ENCODE data around the gene ERMARD. TPM values are rescaled to one million over a fixed set of nuclear protein-coding genes. Genes with fewer than 3 reads are reported as not detected.

Gene ERMARD
- total RNA-seq, 4 donors from 2014 or later = 9.0 to 18.9 (median 11.2) TPM

- no peak overlapping the region for H3K4me3 ChIP-seq
- in situ Hi-C loops (cut with MboI; ENCODE audit: low sequenced_read_pairs in 4 of 4) = no loop called here
- no peak for ATAC-seq
- H3K36me3 ChIP-seq = peaks cover 0 to 7% of the 10 kb centered on the region in 2 donors
- no peak overlapping the region for H3K27ac ChIP-seq
- H3K27me3 ChIP-seq = no peaks in the 10 kb centered on the region
- H3K9me3 ChIP-seq = no peaks in the 10 kb centered on the region
- TF ChIP-seq CTCF (IDR thresholded peaks at IDR 0.05 in 4 of 5, conservative IDR thresholded peaks at IDR 0.05 in 1 of 5) = no peak
- TF ChIP-seq POLR2A (IDR thresholded peaks at IDR 0.05) = no peak
- peaks cover 0 to 8% of the 10 kb centered on the region in 2 donors for H3K4me1 ChIP-seq
- DNase-seq = no peak
- intact Hi-C loops (cut with DNase I; ENCODE audit: low total_unique reads) = no loop called here
Observed at GRCh38 chr6:169784821-169785340, 33.5 kb downstream of the ERMARD start.

- in situ Hi-C loops (cut with MboI; ENCODE audit: low sequenced_read_pairs in 4 of 4) (no loop called here), intact Hi-C loops (cut with DNase I; ENCODE audit: low total_unique reads) (no loop called here)
- no peak for TF ChIP-seq POLR2A (IDR thresholded peaks at IDR 0.05)
- no peak for TF ChIP-seq CTCF (IDR thresholded peaks at IDR 0.05 in 4 of 5, conservative IDR thresholded peaks at IDR 0.05 in 1 of 5)
- Histone ChIP-seq H3K4me1 (peaks cover 0 to 14% of the 10 kb centered on the region in 2 donors), H3K4me3 (no peak overlapping the region), H3K36me3 (peaks cover 0 to under 1% of the 10 kb centered on the region in 2 donors), H3K27ac (no peak overlapping the region), H3K9me3 (no peaks in the 10 kb centered on the region), H3K27me3 (no peaks in the 10 kb centered on the region)
- ATAC-seq (no peak), DNase-seq (no peak)
Observed at GRCh38 chr6:169785566-169785965, 34.1 kb downstream of the ERMARD start.

GRCh38 chr6:169786349-169786748, 34.9 kb downstream of the ERMARD start:
- no peaks in the 10 kb centered on the region for H3K27me3 ChIP-seq
- H3K4me1 ChIP-seq = peaks cover 0 to 18% of the 10 kb centered on the region in 2 donors
- no peaks in the 10 kb centered on the region for H3K9me3 ChIP-seq
- H3K36me3 ChIP-seq = no peaks in the 10 kb centered on the region
- in situ Hi-C loops (cut with MboI; ENCODE audit: low sequenced_read_pairs in 4 of 4) = no loop called here
- intact Hi-C loops (cut with DNase I; ENCODE audit: low total_unique reads) = no loop called here
- no peak for TF ChIP-seq POLR2A (IDR thresholded peaks at IDR 0.05)
- ATAC-seq (no peak), DNase-seq (no peak)
- no peak overlapping the region for H3K27ac ChIP-seq
- H3K4me3 ChIP-seq = no peak overlapping the region

- Histone ChIP-seq H3K4me1 (peaks cover 0 to 18% of the 10 kb centered on the region in 2 donors), H3K9me3 (no peaks in the 10 kb centered on the region), H3K36me3 (no peaks in the 10 kb centered on the region), H3K27ac (no peak overlapping the region), H3K4me3 (no peak overlapping the region), H3K27me3 (no peaks in the 10 kb centered on the region)
- ATAC-seq = no peak
- intact Hi-C loops (cut with DNase I; ENCODE audit: low total_unique reads) = no loop called here
- TF ChIP-seq CTCF (IDR thresholded peaks at IDR 0.05 in 4 of 5, conservative IDR thresholded peaks at IDR 0.05 in 1 of 5) (no peak), POLR2A (IDR thresholded peaks at IDR 0.05) (no peak)
- no peak for DNase-seq
- in situ Hi-C loops (cut with MboI; ENCODE audit: low sequenced_read_pairs in 4 of 4) = no loop called here
Observed at GRCh38 chr6:169787797-169788196, 36.4 kb downstream of the ERMARD start.

- Histone ChIP-seq H3K4me3 (no peak overlapping the region), H3K27ac (no peak overlapping the region), H3K27me3 (no peaks in the 10 kb centered on the region), H3K4me1 (peaks cover 0 to 18% of the 10 kb centered on the region in 2 donors), H3K9me3 (no peaks in the 10 kb centered on the region), H3K36me3 (no peaks in the 10 kb centered on the region)
- DNase-seq = no peak
- TF ChIP-seq CTCF (IDR thresholded peaks at IDR 0.05 in 4 of 5, conservative IDR thresholded peaks at IDR 0.05 in 1 of 5) = no peak
- TF ChIP-seq POLR2A (IDR thresholded peaks at IDR 0.05) = no peak
- in situ Hi-C loops (cut with MboI; ENCODE audit: low sequenced_read_pairs in 4 of 4) (no loop called here), intact Hi-C loops (cut with DNase I; ENCODE audit: low total_unique reads) (no loop called here)
- no peak for ATAC-seq
Observed at GRCh38 chr6:169788809-169789145, 37.4 kb downstream of the ERMARD start.

Data from gastrocnemius medialis (tissue), 4 donors.